GM21619 (cell line): ENCODE measurements around the gene MYO15B.
"Not testable (repeated sequence)": the region's sequence is repeated elsewhere in the genome, so short reads cannot be mapped to it uniquely, and the experiment has no call there.

Experiments used
- ATAC-seq: cut with Tn5 transposase; IDR thresholded peaks from one replicate; pipeline ENCODE4 v1.9.1; 2021; ENCODE audit not compliant: unreplicated experiment

MYO15B gene

GRCh38 chr17:75575197-75575596, 12.4 kb upstream of the MYO15B start:
- ATAC-seq: no peak

- ATAC-seq: no peak
Observed at GRCh38 chr17:75575728-75576127, 11.9 kb upstream of the MYO15B start.

- ATAC-seq: no peak
Observed at GRCh38 chr17:75576661-75577060, 10.9 kb upstream of the MYO15B start.

- ATAC-seq: not testable (repeated sequence)
Observed at GRCh38 chr17:75581121-75581725, 6.4 kb upstream of the MYO15B start.

- ATAC-seq: not testable (repeated sequence)
Observed at GRCh38 chr17:75583197-75583596, 4.4 kb upstream of the MYO15B start.

- ATAC-seq: no peak
Observed at GRCh38 chr17:75584849-75585175, 2.8 kb upstream of the MYO15B start.

GRCh38 chr17:75588596-75589011, 1.0 kb downstream of the MYO15B start:
- peak; percentile 18 for ATAC-seq

- ATAC-seq: peak; percentile 68
Observed at GRCh38 chr17:75589012-75589918, 1.7 kb downstream of the MYO15B start.

GRCh38 chr17:75589919-75590303, 2.3 kb downstream of the MYO15B start:
- no peak for ATAC-seq

GRCh38 chr17:75590314-75590761, 2.7 kb downstream of the MYO15B start:
- no peak for ATAC-seq

- ATAC-seq: no peak
Observed at GRCh38 chr17:75590849-75591721, 3.5 kb downstream of the MYO15B start.

- no peak for ATAC-seq
Observed at GRCh38 chr17:75591722-75592302, 4.2 kb downstream of the MYO15B start.

- ATAC-seq: no peak
Observed at GRCh38 chr17:75592348-75593020, 4.9 kb downstream of the MYO15B start.

GRCh38 chr17:75593430-75593829, 5.8 kb downstream of the MYO15B start:
- not testable (repeated sequence) for ATAC-seq

- no peak for ATAC-seq
Observed at GRCh38 chr17:75594499-75595283, 7.1 kb downstream of the MYO15B start.

- ATAC-seq: no peak
Observed at GRCh38 chr17:75595284-75595919, 7.8 kb downstream of the MYO15B start.

GRCh38 chr17:75595920-75596313, 8.3 kb downstream of the MYO15B start:
- no peak for ATAC-seq

- ATAC-seq: no peak
Observed at GRCh38 chr17:75596320-75597087, 8.9 kb downstream of the MYO15B start.
